WTC11 (cell line): ENCODE data around the gene MAP3K21. TPM values are rescaled to one million over a fixed set of nuclear protein-coding genes. Genes with fewer than 3 reads are reported as not detected.

Source experiments
- ATAC-seq: fragments of 200-7000 bp; cut with Tn5 transposase; 2 replicates; pipeline ENCODE4 v1.10.0; 2021; ENCODE audit warnings: mild to moderate bottlenecking, moderate library complexity
- CTCF ChIA-PET: fragments of 300-600 bp; sonication (Branson Sonifier 250); formaldehyde crosslinking; loops from one replicate; lab custom pipeline; 2021; ENCODE audit warnings: antibody characterized with exemption; lab: Charles Lee
- POLR2A ChIA-PET: fragments of 350-600 bp; sonication (Branson Sonifier 250); formaldehyde crosslinking; loops from one replicate; lab custom pipeline; 2021; ENCODE audit warnings: antibody characterized with exemption; lab: Charles Lee
- DNase-seq: peaks from one replicate; pipeline ENCODE4 v3.0.0; 2021; ENCODE audit warnings: low spot score
- H3K27ac Mint-ChIP-seq: 2 replicates; pipeline ENCODE4 v1.8.0; 2021; ENCODE audit warnings: mixed read lengths
- H3K27me3 Mint-ChIP-seq: 2 replicates; pipeline ENCODE4 v1.8.0; 2021; ENCODE audit warnings: low read depth, mild to moderate bottlenecking, moderate library complexity, mixed read lengths
- H3K36me3 Mint-ChIP-seq: 2 replicates; pipeline ENCODE4 v1.8.0; 2021; ENCODE audit warnings: mixed read lengths
- H3K4me1 Mint-ChIP-seq: 2 replicates; pipeline ENCODE4 v1.8.0; 2022; ENCODE audit warnings: mixed read lengths
- H3K4me3 Mint-ChIP-seq: 2 replicates; pipeline ENCODE4 v1.8.0; 2021; ENCODE audit warnings: mild to moderate bottlenecking, moderate library complexity, mixed read lengths
- H3K9me3 Mint-ChIP-seq: 2 replicates; pipeline ENCODE4 v1.8.0; 2021; ENCODE audit warnings: mixed read lengths
- CBFB ChIP-seq: sonication (generic); formaldehyde crosslinking; IDR thresholded peaks from 2 replicates; pipeline ENCODE4 v1.8.1; 2022; ENCODE audit warnings: mild to moderate bottlenecking, low read depth, missing genetic modification reagents
- ETV6 ChIP-seq: sonication (generic); formaldehyde crosslinking; IDR thresholded peaks from 2 replicates; pipeline ENCODE4 v1.8.1; 2022; ENCODE audit warnings: mild to moderate bottlenecking, missing genetic modification reagents
- HMGA2 ChIP-seq: fragments of 250-450 bp; sonication (Bioruptor Pico); IDR thresholded peaks from 2 replicates; pipeline ENCODE4 v1.4.0; 2021; ENCODE audit warnings: mild to moderate bottlenecking, moderate library complexity
- JAZF1 ChIP-seq: fragments of 250-450 bp; sonication (Bioruptor Pico); IDR thresholded peaks from 2 replicates; pipeline ENCODE4 v1.9.0; 2021; ENCODE audit warnings: moderate library complexity, mild to moderate bottlenecking, inconsistent platforms
- NR2C2 ChIP-seq: sonication (generic); formaldehyde crosslinking; IDR thresholded peaks from 2 replicates; pipeline ENCODE4 v1.8.0; 2022; ENCODE audit warnings: mild to moderate bottlenecking, missing genetic modification reagents
- PRRX2 ChIP-seq: fragments of 250-450 bp; sonication (Bioruptor Pico); IDR thresholded peaks from 2 replicates; pipeline ENCODE4 v1.8.0; 2021; ENCODE audit warnings: mild to moderate bottlenecking
- RELA ChIP-seq: sonication (generic); formaldehyde crosslinking; IDR thresholded peaks from 2 replicates; pipeline ENCODE4 v1.8.1; 2022; ENCODE audit warnings: missing genetic modification reagents, mild to moderate bottlenecking, borderline replicate concordance
- SMAD3 ChIP-seq: sonication (generic); formaldehyde crosslinking; IDR thresholded peaks from 2 replicates; pipeline ENCODE4 v1.8.0; 2022; ENCODE audit warnings: missing genetic modification reagents, mild to moderate bottlenecking, borderline replicate concordance
- SP1 ChIP-seq: sonication (generic); formaldehyde crosslinking; conservative IDR thresholded peaks from 2 replicates; pipeline ENCODE4 v1.8.1; 2022; ENCODE audit warnings: missing genetic modification reagents
- ZNF416 ChIP-seq: fragments of 250-450 bp; sonication (Bioruptor Pico); IDR thresholded peaks from 2 replicates; pipeline ENCODE4 v1.9.0; 2021; ENCODE audit warnings: mild to moderate bottlenecking, inconsistent platforms
- total RNA-seq: library from RNA; stranded (reverse); gene quantifications from 3 replicates; pipeline ENCODE4 v1.2.3, GENCODE V29; 2021
- TF ChIP-seq, protein P1 (sequence below): sonication (generic); formaldehyde crosslinking; IDR thresholded peaks from 2 replicates; pipeline ENCODE4 v1.8.1; 2022; ENCODE audit warnings: low read depth, missing genetic modification reagents, borderline replicate concordance
- TF ChIP-seq, protein P2 (sequence below): fragments of 250-450 bp; sonication (Bioruptor Pico); IDR thresholded peaks from 2 replicates; pipeline ENCODE4 v1.9.0; 2021; ENCODE audit warnings: mild to moderate bottlenecking
- TF ChIP-seq, protein P3 (sequence below): sonication (generic); formaldehyde crosslinking; IDR thresholded peaks from 2 replicates; pipeline ENCODE4 v1.8.1; 2022; ENCODE audit warnings: low read depth, mild to moderate bottlenecking, moderate library complexity, missing genetic modification reagents, borderline replicate concordance
- TF ChIP-seq, protein P4 (sequence below): sonication (generic); formaldehyde crosslinking; IDR thresholded peaks from 2 replicates; pipeline ENCODE4 v1.8.1; 2022; ENCODE audit warnings: mild to moderate bottlenecking, missing genetic modification reagents, moderate library complexity, borderline replicate concordance
- TF ChIP-seq, protein P5 (sequence below): fragments of 200-600 bp; IDR thresholded peaks from 2 replicates; pipeline ENCODE4 v1.8.0; 2022; ENCODE audit warnings: antibody characterized with exemption
- TF ChIP-seq, protein P6 (sequence below): sonication (generic); formaldehyde crosslinking; IDR thresholded peaks from 2 replicates; pipeline ENCODE4 v1.8.1; 2023; ENCODE audit warnings: mild to moderate bottlenecking, missing genetic modification reagents, moderate library complexity
- TF ChIP-seq, protein P7 (sequence below): sonication (generic); formaldehyde crosslinking; IDR thresholded peaks from 2 replicates; pipeline ENCODE4 v1.8.0; 2022; ENCODE audit warnings: mild to moderate bottlenecking, missing genetic modification reagents
- TF ChIP-seq, protein P8 (sequence below): fragments of 250-450 bp; sonication (Bioruptor Pico); IDR thresholded peaks from 2 replicates; pipeline ENCODE4 v1.9.0; 2021; ENCODE audit warnings: moderate library complexity, mild to moderate bottlenecking, inconsistent platforms, borderline replicate concordance

MAP3K21 gene
- total RNA-seq, 1 experiment from 2014 or later: 24.0 TPM

DNA sequence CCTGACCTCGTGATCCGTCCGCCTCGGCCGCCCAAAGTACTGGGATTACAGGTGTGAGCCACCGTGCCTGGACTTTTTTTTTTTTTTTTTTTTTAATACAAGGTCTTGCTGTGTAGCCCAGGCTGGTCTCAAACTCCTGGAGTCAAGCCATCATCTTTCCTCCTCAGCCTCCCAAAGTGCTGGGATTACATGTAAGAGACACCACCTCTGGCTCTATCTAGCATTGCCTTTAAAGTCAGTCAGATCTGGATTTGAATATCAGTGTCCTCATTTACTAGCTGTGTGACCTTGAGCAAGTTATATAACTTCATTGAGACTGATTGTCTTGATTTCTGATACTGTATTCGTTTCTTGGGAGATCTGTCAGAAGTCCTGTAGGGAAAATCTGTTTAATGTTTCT lies 6.6 kb downstream of the MAP3K21 start (continued):
- TF ChIP-seq ETV6 (CRISPR knock-in tag): no peak
- TF ChIP-seq PRRX2 (CRISPR knock-in tag): no peak
- TF ChIP-seq, protein P1, sequence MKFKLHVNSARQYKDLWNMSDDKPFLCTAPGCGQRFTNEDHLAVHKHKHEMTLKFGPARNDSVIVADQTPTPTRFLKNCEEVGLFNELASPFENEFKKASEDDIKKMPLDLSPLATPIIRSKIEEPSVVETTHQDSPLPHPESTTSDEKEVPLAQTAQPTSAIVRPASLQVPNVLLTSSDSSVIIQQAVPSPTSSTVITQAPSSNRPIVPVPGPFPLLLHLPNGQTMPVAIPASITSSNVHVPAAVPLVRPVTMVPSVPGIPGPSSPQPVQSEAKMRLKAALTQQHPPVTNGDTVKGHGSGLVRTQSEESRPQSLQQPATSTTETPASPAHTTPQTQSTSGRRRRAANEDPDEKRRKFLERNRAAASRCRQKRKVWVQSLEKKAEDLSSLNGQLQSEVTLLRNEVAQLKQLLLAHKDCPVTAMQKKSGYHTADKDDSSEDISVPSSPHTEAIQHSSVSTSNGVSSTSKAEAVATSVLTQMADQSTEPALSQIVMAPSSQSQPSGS (CRISPR knock-in tag): no peak
- no peak for TF ChIP-seq RELA (CRISPR knock-in tag)
- TF ChIP-seq, protein P2, sequence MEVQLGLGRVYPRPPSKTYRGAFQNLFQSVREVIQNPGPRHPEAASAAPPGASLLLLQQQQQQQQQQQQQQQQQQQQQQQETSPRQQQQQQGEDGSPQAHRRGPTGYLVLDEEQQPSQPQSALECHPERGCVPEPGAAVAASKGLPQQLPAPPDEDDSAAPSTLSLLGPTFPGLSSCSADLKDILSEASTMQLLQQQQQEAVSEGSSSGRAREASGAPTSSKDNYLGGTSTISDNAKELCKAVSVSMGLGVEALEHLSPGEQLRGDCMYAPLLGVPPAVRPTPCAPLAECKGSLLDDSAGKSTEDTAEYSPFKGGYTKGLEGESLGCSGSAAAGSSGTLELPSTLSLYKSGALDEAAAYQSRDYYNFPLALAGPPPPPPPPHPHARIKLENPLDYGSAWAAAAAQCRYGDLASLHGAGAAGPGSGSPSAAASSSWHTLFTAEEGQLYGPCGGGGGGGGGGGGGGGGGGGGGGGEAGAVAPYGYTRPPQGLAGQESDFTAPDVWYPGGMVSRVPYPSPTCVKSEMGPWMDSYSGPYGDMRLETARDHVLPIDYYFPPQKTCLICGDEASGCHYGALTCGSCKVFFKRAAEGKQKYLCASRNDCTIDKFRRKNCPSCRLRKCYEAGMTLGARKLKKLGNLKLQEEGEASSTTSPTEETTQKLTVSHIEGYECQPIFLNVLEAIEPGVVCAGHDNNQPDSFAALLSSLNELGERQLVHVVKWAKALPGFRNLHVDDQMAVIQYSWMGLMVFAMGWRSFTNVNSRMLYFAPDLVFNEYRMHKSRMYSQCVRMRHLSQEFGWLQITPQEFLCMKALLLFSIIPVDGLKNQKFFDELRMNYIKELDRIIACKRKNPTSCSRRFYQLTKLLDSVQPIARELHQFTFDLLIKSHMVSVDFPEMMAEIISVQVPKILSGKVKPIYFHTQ (CRISPR knock-in tag): no peak
- TF ChIP-seq, all 79 proteins: peak for 0

DNA sequence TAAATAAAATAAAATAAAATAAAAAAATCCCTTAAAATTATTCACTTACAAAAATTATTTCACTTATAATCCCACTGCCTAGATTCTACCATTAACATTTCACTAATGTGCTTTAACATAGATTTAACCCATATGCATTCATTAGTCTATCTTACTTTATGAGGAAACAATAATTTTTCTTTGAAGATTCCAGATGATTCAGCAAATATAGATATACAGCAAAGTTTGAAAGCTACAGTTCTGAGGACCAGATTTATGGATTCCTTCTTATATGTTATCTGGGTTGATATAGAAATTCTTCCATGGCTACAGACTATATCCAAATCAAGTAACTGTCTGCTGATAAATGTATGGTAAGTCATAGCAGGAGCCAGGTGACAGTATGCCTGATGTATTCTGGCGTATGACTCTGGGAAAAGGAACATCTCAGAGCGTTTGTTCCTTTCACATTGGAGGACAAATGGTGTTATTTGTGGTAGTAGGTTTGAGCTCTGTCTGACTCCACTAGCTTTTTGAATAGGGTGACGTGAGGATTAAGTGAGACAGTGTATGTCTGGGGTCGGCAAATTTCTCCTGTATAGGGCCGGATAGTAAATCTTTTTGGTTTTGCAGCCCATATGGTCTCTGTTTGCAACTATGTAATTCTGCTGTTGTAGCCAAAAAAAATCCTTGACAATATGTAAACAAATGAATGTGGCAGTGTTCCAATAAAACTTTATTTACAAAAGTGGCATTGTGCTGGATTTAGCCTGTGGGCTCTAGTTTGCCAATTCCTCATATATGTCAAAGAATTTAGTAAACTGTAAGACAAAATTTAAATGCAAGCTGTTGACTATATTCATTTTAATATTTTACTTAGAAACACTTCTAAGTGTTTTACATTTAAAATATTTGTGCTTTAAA lies 9.3 kb downstream of the MAP3K21 start:
- POLR2A ChIA-PET: no interaction called here
- DNase-seq (no peak), ATAC-seq (no peak)
- H3K27ac Mint-ChIP-seq: peak overlapping the region; percentile 85
- peaks cover 47% of the 10 kb centered on the region for H3K4me1 Mint-ChIP-seq
- H3K27me3 Mint-ChIP-seq: no peaks in the 10 kb centered on the region
- TF ChIP-seq, protein P3, sequence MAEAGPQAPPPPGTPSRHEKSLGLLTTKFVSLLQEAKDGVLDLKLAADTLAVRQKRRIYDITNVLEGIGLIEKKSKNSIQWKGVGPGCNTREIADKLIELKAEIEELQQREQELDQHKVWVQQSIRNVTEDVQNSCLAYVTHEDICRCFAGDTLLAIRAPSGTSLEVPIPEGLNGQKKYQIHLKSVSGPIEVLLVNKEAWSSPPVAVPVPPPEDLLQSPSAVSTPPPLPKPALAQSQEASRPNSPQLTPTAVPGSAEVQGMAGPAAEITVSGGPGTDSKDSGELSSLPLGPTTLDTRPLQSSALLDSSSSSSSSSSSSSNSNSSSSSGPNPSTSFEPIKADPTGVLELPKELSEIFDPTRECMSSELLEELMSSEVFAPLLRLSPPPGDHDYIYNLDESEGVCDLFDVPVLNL: no peak
- TF ChIP-seq HMGA2 (CRISPR knock-in tag) (peak; percentile 63), ZNF416 (CRISPR knock-in tag) (no peak), SP1 (CRISPR knock-in tag) (no peak)
- TF ChIP-seq, protein P4, sequence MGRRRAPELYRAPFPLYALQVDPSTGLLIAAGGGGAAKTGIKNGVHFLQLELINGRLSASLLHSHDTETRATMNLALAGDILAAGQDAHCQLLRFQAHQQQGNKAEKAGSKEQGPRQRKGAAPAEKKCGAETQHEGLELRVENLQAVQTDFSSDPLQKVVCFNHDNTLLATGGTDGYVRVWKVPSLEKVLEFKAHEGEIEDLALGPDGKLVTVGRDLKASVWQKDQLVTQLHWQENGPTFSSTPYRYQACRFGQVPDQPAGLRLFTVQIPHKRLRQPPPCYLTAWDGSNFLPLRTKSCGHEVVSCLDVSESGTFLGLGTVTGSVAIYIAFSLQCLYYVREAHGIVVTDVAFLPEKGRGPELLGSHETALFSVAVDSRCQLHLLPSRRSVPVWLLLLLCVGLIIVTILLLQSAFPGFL (CRISPR knock-in tag): no peak
- no peaks in the 10 kb centered on the region for H3K36me3 Mint-ChIP-seq
- CTCF ChIA-PET: no interaction called here
- H3K4me3 Mint-ChIP-seq: no peak overlapping the region
- H3K9me3 Mint-ChIP-seq: no peaks in the 10 kb centered on the region

DNA sequence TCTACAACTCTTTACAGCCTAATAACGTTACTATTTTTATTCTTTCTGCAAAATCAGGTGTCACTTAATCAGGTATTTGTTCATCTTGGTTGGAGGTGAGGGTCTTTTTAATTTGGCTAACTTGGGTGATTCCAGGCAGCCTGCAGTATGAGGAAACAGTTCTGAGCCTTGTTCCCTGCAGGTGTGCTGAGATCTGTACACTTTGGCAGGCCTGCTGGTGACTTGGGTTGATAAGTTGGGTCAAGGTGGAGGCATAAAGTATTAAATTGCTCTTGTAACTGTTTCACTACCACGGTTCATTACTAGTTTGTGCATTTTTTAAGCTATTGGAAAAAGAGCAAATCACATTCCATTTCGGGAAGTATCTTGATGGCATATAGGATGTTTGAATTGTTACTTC lies 10.0 kb downstream of the MAP3K21 start:
- CTCF ChIA-PET: no interaction called here
- no peak for DNase-seq
- Mint-ChIP-seq H3K9me3 (no peaks in the 10 kb centered on the region), H3K4me3 (no peak overlapping the region), H3K36me3 (no peaks in the 10 kb centered on the region), H3K4me1 (peaks cover 41% of the 10 kb centered on the region), H3K27me3 (no peaks in the 10 kb centered on the region), H3K27ac (no peak overlapping the region)
- POLR2A ChIA-PET: no interaction called here
- no peak for ATAC-seq
- TF ChIP-seq SMAD3 (CRISPR knock-in tag) (no peak), JAZF1 (CRISPR knock-in tag) (no peak), PRRX2 (CRISPR knock-in tag) (no peak), NR2C2 (CRISPR knock-in tag) (no peak), CBFB (CRISPR knock-in tag) (no peak), RELA (CRISPR knock-in tag) (no peak)
- TF ChIP-seq, protein P4 (CRISPR knock-in tag): no peak
- TF ChIP-seq, protein P5, sequence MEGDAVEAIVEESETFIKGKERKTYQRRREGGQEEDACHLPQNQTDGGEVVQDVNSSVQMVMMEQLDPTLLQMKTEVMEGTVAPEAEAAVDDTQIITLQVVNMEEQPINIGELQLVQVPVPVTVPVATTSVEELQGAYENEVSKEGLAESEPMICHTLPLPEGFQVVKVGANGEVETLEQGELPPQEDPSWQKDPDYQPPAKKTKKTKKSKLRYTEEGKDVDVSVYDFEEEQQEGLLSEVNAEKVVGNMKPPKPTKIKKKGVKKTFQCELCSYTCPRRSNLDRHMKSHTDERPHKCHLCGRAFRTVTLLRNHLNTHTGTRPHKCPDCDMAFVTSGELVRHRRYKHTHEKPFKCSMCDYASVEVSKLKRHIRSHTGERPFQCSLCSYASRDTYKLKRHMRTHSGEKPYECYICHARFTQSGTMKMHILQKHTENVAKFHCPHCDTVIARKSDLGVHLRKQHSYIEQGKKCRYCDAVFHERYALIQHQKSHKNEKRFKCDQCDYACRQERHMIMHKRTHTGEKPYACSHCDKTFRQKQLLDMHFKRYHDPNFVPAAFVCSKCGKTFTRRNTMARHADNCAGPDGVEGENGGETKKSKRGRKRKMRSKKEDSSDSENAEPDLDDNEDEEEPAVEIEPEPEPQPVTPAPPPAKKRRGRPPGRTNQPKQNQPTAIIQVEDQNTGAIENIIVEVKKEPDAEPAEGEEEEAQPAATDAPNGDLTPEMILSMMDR: no peak
- TF ChIP-seq, protein P6, sequence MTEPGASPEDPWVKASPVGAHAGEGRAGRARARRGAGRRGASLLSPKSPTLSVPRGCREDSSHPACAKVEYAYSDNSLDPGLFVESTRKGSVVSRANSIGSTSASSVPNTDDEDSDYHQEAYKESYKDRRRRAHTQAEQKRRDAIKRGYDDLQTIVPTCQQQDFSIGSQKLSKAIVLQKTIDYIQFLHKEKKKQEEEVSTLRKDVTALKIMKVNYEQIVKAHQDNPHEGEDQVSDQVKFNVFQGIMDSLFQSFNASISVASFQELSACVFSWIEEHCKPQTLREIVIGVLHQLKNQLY (CRISPR knock-in tag): no peak
- TF ChIP-seq, protein P7, sequence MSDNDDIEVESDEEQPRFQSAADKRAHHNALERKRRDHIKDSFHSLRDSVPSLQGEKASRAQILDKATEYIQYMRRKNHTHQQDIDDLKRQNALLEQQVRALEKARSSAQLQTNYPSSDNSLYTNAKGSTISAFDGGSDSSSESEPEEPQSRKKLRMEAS: no peak
- TF ChIP-seq, protein P8, sequence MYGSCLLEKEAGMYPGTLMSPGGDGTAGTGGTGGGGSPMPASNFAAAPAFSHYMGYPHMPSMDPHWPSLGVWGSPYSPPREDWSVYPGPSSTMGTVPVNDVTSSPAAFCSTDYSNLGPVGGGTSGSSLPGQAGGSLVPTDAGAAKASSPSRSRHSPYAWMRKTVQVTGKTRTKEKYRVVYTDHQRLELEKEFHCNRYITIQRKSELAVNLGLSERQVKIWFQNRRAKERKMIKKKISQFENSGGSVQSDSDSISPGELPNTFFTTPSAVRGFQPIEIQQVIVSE (CRISPR knock-in tag): no peak
